A172 (cell line): ENCODE results near the gene DUSP22. TPM values are rescaled to one million over a fixed set of nuclear protein-coding genes. Genes with fewer than 3 reads are reported as not detected.
"Not testable (repeated sequence)": the region's sequence is repeated elsewhere in the genome, so short reads cannot be mapped to it uniquely, and the experiment has no call there.

Experiments used
- DNase-seq: peaks from one replicate; pipeline ENCODE4 v3.0.0-alpha.2; 2015; ENCODE audit warnings: low spot score
- total RNA-seq: library from RNA; depleted of rRNA; stranded (reverse); fragments of >200 nt; shearing (Covaris generic); gene quantifications from 2 replicates; pipeline ENCODE4 v1.2.3, GENCODE V29; 2014

DUSP22 gene
- total RNA-seq, 1 experiment from 2014 or later = 19.5 TPM

DNA sequence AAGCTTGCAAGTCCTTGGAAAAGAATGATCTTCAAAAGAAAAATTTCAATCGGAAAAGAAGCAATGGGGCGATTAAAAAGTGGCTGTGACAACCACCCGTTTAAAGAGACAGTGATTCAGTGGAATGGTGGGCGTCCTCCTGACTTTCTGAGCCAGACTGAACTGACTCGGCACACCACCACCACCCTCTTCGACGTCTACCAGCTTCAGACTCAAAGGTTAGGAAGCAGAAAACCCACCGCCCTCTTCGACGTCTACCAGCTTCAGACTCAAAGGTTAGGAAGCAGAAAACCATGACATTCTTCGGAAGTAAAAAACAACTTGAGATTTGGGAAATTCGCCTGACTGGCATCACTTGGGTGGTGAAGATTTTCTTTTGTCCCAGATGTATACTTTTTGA lies 71.0 kb downstream of the DUSP22 start:
- DNase-seq = no peak

DNA sequence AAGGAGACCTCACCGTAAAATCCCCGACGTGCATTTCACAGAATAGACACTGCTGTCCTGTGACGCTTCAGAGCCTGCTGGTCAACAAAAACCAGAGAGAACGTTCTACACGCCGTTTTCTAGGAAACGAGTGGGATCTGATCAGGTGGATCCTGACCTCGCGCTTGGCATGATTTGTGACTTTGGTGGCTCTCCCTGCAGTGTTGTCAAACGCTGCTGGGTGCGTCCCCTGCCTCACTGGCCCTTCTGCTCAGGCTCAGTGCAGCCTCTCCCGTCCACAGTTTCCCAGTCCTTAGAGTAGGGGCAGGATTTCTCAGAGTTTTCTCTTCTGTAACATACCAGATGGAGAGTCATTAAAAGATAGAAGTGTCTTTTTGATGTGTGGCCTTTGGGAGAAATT lies 71.6 kb downstream of the DUSP22 start:
- no peak for DNase-seq

DNA sequence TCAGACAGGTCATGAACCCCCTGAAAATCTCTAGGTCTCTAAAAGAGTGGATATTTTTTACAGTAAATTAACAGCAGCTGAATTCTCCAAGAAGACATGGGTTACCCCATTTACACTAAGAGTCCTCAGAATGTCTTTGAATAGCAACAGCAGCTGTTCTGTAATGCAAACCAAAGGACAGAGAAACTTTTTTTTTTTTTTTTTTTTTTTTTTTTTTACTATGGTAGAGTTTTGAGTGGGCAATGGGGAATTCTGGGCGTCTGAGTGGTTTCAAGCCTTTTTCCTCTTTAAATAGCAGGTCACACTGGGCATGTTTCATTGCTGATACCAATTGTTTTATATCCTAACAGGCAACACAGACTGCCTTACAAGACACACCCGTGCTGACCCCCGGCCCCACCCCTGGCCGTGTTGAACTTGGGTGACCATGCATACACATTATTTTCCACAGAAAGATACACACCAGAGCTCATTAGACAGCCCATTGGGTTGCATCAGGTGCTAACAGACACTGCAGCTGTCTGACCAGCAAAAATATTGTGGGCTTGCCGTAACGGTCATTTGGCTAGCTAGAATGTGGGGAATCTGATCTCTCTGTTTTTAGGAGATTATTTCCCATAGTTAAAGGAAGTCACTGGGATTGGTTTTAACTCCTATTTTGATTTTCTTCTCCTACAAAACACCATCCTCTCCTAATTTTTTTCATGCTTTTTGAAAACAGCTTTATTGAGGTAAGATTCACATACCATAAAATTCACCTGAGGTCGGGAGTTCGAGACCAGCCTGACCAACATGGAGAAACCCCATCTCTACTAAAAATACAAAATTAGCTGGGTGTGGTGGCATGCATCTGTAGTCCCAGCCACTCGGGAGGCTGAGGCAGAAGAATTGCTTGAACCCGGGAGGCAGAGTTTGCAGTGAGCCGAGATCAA lies 72.6 kb downstream of the DUSP22 start:
- no peak for DNase-seq

DNA sequence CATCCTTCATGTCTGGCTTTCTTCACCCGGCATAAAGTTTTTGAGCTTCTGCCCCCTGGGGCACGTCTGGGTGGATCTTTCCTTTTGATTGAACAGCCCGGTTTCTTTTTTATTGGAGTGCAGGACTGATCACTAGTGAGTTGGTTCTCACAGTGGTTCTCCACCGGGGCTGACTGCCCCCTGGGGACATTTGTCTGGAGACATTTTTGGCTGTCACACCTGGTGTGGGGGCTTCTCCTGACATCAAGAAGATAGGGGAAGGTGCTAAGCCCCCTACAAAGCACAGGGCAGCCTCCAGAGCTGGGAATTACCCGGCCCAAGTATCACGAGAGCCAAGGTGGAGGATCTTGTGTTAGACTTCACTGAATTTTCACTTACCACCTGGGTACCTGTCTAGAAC lies 73.5 kb downstream of the DUSP22 start:
- no peak for DNase-seq

DNA sequence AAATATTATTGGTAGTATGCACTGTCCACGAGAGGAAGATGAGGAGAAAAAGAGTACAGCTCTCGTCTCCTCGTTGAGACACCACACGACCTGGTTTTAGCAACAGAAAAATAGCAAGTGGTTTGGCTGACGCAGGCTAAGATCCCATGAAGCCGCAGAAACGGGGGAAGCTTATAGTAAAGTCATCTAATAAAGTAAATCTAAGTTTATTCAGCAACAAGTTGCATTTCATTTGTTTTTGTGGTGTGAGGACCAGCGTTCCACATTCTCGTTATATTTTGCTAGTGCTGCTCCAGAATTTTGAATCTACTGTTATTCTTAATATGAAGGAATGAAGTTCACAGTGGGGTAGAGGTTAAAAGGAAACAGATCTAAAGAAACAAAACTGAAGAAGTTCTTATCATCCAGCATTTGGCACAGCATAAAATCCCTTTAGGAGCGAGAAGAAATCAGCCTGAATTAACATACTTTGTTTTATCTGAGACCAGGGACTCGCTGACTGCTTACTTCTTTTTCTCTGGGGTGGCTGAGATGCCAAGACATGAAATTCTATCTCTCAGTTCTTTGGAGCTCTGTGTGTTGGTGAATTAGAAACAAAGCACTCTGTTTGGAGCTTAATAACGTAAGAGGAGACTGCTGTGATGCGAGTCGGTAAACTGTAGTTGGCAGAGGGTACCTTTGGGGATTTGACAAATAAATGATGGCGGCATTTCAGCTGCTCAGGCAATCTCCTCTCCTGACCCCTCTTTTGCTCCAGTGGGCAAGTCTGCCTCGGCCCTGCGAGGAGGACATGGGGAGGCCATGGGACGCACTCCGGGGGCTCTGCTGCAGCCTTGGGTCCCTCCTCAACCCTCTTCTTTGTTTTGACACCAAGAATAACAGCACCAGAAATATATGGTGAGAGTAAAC lies 74.4 kb downstream of the DUSP22 start:
- DNase-seq = no peak

DNA sequence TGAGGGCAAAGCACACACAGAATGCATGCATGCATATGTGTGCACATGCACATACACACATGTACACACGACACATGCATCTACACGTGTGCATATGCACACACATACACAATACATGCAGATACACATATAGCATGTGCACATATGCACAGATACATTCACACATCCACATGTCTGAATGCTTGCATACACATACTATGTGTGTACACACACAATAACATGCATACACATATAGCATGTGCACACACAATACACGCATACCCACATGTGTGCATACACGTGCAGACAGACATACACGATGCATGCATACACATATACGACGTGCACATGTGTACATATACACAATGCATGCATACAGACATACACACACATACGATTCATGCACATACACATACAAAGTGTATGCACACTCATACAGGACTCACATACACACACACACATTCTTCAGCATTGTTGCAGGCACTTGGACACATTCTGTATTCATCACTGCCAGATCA lies 75.1 kb downstream of the DUSP22 start:
- DNase-seq = no peak

DNA sequence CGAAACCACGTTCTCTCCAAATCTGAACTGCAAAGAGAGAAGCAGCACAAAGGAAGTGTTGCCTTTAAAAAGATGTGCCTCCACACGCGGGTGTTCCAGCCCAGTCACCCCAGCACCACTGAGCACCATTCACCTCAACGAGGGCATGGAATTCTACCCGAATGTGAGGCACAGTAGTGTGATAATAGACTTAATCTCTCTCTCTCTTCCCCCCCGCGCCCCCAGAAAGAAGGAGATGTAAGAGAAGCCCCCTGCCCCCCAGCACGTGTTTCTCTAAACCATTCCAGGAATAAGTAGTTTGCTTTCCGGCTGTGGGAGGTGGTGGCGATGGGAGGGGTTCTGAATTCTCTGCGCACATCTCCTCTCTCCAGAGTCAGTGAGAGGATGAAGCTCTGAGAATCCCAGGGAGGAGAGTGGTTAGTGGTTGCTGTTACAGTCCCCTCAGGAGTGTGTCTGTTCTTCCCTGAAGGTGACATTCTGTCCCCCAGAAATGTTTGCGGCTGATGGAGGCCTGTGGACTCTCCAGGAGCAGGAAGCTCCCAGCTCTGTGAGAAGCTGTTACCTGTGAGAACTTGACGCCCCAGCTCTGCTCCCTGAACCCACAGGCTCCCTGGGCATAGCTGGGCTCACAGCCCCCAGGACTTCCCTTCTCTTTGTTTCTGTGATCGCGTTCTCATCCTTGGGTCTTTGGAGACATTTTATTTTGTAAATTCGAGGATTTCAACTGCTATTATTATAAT lies 75.8 kb downstream of the DUSP22 start:
- DNase-seq = no peak

DNA sequence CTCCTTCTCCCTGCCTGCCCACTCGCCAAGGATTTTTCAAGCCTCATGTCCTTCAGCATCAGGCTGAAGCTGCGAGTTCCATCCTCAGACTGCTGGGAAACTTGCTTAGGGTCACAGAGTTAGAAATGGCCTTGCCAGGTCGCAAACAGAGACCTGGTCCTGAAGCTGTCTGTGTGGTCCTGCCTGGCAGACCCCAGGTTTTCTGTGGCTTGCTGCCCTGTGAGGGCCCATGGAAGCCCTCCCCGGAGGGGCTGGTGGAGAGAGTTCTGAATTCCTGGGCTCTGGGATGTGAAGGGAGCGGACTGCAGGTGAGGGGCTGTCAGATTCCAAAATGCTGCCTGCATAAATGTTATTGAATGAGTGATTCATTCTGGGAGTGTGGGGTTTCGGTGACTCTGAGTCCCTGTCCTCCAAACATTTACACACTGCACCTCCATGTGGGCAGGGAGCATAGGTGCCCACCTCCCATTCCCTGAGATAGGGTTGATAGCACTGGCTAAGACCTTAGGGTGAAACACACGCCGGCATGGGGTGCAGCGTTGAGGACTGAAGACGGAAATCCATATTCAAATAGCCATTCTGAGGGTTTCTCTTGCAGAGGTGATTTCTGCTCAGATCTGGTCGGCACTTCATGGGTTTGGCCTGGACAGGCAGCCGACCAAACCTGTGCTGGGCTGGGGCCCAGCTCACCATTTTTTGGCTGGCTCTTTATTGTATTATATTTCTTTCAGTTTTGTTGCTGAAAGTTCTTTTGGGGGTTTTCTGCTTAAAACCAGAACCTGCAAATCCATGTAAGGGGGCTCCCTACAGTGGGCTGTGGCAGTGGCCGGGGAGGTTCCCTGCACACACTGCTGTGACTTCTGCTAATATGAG lies 77.5 kb downstream of the DUSP22 start:
- DNase-seq = no peak

DNA sequence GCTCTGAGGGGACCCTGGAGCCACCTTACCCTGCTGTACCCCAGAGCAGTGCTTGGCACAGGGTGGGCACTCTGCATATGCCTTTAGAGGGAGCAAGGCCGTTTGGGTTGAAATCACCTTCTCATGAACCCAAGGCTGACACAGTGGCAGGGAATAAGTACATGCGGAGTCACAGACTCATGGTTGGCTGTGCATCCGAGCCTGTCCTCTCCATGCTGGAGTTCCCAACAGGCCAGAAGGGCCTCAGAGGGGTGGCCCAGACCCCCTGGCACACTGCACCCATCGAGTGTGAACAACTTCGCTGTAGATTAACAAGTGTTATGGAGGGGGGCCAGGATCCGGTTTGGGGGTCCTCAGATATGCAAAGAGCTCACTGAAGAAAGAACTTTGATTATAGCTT lies 78.3 kb downstream of the DUSP22 start:
- no peak for DNase-seq

DNA sequence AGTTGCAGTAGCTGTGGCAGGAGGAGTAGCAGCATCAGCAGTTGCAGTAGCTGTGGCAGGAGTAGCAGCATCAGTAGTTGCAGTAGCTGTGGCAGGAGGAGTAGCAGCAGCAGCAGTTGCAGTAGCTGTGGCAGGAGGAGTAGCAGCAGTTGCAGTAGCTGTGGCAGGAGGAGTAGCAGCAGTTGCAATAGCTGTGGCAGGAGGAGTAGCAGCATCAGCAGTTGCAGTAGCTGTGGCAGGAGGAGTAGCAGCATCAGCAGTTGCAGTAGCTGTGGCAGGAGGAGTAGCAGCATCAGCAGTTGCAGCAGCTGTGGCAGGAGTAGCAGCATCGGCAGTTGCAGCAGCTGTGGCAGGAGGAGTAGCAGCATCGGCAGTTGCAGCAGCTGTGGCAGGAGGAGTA lies 79.6 kb downstream of the DUSP22 start:
- DNase-seq = not testable (repeated sequence)

DNA sequence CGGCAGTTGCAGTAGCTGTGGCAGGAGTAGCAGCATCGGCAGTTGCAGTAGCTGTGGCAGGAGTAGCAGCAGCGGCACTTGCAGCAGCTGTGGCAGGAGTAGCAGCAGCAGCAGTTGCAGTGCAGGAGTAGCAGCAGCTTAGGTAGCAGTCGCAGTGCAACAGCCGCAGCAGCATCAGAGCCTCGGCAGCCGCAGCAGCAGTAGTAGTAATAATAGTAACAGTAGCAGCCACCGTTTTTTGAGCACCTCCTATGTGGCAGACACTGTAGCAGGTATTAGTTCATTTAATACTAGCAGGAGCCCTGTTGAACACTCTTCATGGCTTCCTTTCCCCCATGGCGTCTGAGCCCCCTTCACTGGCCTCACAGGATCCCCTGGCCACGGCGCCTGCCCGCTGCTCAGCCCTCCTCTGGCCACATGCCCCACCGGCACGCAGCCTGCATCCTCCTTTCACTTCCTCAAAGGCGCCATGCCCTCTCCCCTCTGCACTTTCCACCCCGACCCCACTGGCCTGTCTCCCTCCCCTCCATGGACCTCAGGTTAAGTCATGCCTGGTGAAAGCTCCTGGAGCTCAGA lies 80.1 kb downstream of the DUSP22 start:
- no peak for DNase-seq

DNA sequence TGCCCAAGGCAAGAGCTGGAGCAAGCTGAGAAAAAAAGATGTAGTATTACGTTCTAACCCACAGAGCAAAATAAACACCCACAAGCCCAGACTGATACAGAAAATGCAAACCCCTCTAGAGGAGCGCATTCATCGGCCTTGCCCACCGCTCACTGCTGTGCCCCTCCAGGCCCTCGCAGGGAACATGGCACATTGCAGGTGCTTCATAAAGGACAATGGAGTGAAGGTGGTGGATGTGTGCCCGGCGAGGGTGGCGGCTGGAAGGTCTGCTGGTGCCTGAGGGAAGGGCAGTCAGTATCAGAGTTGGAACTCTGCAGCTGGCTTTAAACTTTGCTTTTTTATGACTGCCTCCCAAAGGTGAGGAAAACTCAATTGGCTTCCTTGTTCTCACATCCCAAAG lies 80.7 kb downstream of the DUSP22 start:
- no peak for DNase-seq

DNA sequence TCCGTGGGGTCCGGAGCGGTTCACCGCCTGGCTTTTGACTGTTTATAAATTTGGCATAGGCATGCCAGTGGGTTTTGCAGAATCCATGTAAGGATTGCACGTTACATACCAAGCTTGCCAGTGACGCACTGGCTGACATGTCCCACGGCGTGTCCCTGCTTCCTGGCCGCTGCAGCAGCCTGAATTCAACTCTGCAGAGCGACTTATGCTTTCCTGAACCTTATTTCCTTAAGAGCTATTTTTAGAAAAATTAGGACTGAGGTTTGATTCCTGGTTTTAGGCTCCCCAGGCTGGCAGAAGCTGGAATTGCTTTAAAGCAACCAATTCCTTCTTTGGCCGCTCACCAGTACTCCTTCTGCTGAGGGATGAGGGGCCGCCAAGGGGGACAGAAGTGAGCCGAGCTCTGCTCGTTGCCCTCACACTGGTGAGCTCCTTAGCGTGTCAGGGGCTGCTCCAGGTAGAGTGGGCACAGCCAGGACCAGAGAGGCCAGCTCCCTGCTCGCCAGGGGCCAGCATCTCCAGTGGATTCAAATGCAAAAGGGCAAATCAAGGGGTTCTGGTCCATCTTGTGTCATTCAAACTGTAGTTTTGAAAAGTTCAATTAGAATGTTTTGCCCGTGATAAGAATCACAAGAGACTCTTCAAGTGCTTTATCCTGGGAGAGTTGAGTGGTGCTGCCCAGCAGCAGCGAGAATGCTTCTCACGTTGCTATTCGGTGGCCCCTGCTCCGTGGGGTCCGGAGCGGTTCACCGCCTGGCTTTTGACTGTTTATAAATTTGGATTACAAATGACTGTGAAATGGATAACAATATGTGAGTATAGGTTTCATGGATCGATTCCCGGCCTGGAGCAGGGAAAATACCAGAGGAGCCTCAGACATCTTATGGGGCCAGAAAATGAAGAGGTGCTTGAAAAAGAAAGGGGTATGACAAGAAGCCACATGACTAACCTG lies 81.8 kb downstream of the DUSP22 start:
- no peak for DNase-seq

DNA sequence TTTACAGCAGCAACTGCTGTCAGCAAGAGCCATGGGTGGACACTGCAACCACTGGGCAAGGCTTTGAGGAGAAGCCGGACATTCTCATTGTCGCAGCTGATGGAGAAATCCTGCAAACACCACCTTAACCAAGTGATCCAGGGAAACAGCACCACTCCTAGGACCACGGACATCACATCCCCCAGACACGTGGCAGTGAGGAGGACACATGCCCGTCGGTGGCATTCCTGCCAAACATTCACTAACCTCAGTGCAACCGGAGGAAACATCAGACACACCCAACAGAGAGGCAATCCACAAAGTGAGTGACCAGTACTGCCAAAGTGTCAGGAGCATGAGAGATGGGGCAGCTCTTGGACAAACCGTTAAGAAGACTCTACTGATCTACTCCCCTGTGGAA lies 82.7 kb downstream of the DUSP22 start:
- DNase-seq = no peak

DNA sequence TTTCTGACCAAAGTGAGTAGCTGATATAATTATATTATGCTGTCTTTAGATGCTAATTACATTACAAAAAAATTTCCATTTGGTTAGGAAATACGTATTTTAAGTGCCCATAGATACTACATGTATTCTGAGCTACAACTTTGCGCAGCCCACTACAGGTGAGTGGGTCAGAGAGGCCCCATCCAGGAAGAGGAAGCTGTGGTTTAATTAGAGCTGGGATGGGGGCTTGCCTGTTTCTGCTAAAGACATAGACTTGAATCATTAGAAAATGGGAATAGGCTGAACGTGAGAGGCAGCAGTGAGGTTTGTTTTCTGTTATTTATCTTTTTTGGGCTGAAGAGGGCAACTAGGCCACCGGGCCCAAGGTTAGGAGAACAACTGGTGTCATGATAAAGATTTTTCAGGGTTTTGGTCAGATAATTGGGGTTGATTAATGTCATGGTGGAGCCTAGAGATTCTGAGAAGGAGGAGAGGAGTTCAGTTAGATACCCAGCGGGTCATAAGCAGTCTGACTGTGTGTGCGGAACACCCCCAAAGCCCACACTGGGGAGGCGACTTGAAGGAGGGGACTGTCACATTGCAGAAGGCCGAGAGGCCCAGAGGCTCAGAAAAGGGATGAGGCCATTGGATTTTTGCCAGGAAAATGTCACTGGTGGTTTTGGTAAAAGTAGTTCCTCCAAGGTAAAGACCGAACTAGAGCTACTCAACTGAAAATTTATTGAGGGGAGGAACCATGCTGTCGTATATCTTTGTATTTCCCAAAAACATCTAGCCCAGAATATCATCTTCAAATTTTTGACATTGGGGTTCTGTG lies 84.7 kb downstream of the DUSP22 start:
- DNase-seq = no peak

DNA sequence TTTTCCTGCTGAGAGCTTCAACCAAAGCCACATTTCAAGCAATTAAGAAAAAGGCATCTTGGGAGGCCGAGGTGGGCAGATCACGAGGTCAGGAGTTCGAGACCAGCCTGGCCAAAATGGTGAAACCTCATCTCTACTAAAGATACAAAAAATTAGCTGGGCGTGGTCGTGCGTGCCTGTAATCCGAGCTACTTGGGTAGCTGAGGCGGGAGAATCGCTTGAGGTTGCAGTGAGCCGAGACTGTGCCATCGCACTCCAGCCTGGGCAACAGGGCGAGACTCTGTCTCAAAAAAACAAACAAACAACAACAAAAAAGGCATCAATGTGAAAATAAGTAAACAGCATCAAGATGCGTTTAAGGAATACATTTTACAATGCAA lies 85.3 kb downstream of the DUSP22 start:
- DNase-seq = not testable (repeated sequence)

DNA sequence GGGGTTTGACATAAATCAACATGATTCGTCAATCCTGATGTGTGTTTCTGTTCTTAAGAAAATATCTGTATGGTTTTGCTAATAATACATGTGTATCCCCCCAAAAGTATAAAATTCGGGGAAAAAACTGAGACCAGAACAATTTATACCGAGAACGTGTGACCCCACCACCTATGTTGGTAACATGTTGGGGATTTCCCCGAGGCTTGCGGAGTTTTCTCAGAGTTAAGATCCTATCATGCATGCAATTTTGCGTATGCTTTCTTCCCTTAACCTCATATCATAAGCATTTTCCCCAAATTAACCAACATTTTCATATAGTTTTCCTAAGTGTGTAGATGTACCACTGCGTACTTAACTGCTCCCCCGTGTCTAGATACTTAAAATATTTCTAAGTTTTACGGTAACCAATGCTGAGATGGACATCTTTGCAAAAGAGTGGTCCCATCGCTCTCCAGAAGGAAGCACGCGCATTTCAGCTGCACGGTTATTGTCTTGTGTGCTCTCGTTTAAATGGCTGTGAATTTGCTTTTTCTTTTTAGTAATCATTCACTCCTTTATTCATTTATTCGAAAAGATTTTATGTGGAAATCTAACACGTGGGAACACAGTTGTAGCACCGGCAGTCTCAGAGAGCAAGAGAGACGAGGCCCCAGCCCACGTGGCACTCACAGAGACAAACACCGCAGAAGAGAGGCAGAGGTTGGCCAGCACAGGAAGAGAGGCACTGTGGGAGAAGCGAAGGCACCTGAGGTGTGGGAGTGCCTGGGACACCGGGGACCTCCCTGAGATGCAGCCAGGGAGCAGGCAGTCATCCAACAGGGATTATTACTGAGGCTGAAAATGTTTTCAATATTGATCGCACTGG lies 86.0 kb downstream of the DUSP22 start:
- no peak for DNase-seq
